HG03575 (cell line): ENCODE measurements around the gene GMEB2.
"Not testable (repeated sequence)": the region's sequence is repeated elsewhere in the genome, so short reads cannot be mapped to it uniquely, and the experiment has no call there.

Experiments
- ATAC-seq: cut with Tn5 transposase; IDR thresholded peaks from one replicate; pipeline ENCODE4 v1.9.1; 2021; ENCODE audit not compliant: unreplicated experiment, insufficient number of reproducible peaks, low FRiP score; ENCODE audit errors: extremely low read depth

Gene GMEB2

DNA sequence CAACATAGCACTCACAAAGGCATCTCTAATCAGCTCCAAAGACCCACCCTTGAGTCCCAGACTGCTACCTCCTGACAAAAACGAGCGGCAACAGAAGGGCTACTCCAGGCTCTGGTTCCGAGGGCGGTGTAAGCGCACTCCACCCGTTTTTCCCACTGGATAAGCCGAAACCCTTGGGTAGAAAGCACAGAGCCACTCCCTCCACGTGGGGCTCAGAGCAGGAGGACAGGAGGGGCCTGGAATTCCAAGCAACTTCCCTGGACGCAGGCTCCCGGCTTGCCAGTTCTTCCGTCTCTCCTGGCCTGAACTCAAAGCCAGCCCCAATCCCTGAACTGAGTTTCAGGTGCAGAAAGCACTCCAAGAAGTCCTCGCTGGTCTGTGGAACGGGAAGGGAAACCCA, 7.4 kb downstream of the GMEB2 start:
- no peak for ATAC-seq

DNA sequence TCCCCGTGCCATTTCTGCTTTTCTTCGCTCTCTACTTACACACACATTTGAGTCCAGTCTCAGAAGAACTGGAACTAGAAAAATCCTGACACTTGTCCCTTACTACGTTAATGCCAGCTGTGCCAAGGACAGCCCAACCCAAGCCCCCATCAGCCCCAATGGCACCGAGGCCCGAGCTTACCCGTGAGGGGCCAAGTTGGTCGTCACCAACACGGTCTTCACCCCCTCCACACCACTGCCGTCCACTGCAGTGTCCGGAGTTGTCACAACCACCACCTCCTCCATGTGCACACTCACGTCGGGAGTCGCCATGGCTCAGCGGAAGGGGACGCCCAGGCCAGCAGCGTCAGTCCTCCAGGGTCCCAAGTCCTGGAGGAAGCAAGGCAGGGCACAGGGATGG, 7.8 kb downstream of the GMEB2 start:
- no peak for ATAC-seq

DNA sequence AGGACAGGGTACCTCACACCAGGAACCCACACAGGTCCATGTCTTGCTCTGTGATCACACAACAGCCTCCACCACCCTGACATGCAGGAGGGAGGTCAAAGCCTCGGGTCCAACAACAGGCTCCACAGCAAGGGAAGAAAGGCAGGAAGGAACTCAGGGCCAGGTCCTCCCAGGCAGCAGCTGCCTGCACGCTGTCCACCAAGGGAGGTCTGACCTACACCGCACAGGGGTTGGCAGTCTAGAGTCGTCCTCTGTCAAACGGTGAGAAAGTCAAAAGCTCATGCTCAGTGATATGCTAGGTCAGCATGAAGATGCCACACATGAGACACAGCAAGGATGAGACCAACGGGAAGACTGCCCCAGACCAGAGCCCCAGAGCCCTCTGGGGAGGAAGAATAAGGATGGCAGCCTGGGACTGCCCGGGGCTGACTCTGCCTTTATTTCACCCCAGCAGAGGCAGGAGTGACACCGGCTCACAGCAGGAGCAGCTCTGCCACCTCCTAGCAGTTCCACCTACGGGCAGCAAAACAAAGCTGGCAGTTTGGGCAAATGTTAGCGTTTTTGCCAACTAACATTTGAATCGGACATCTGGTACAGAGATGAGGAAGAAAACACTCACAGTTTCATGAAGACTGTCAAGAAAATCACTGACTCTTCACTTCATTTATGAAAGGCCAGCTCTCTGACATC, 8.5 kb downstream of the GMEB2 start:
- no peak for ATAC-seq

DNA sequence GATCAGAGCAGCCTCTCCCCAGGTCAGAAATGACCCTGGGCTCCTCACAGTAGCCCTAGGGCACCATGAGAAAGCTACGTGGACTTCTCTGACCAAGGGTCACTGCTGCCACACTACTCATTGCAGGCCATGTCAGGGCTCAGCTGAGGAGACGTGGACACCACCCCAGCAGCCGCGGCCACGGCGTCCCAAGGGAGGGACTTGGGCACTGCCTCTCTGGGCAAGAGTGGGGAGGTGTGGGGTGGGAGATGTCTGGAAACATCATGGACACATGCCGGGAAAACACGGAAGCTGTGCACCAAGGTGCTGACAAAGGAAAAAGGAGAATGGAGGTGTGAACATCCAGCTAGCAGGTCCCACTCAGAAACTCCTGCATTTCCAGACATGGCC, 9.0 kb downstream of the GMEB2 start:
- no peak for ATAC-seq

DNA sequence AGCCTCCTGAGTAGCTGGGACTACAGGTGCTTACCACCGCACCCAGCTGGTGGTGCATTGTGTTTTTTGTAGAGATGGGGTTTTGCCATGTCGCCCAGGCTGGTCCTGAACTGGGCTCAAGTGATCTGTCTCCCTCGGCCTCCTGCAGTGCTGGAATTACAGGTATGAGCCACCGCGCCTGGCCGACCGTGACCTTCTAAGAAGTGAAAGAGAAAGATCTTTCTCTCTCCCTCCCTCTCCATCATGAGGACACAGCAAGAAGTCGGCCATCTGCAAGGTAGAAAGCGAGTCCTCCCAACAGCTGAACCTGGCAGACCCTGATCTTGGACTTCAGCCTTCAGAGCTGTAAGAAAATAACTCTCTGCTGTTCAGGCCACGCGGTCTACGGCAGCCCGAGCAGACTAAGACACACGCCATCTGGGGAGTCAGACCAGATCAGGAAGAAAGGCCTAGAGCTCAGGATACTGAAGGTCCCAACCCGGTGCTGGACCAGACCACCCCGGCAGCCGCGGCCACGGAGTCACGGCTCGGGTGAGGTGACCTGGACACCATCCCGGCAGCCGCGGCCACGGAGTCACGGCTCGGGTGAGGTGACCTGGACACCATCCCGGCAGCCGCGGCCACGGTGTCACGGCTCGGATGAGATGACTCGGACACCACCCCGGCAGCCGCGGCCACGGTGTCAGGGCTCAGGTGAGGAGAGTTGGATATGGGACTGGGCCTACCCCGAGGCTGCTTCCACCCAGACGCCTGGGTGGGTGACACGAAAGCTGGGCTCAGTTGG, 9.6 kb downstream of the GMEB2 start:
- no peak for ATAC-seq

DNA sequence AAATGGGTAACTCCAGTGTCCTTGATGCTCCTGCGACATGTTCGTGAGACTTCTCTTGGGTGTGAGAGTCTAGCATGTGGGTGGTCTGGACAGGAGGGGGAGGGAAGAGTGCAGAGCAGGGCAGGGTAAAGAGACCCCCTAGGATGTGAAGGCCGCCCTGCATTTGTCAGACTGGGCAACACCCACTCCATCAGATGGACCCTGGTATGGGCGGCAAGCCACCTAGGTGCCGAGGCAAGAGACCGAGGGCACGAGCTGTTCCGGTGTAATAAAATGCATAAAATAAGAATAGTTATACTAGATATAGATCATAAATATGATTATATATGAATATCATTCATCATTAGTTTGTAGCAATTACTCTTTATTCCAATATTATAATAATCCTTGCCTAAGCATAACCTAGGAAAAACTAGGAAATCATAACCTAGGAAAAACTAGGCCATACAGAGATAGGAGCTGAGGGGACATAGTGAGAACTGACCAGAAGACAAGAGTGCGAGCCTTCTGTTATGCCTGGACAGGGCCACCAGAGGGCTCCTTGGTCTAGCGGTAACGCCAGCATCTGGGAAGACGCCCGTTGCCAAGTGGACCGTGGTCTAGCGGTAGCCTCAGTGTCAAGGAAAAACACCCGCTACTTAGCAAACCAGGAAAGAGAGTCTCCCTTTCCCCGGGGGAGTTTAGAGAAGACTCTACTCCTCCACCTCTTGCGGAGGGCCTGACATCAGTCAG, 12.9 kb downstream of the GMEB2 start:
- ATAC-seq: not testable (repeated sequence)

DNA sequence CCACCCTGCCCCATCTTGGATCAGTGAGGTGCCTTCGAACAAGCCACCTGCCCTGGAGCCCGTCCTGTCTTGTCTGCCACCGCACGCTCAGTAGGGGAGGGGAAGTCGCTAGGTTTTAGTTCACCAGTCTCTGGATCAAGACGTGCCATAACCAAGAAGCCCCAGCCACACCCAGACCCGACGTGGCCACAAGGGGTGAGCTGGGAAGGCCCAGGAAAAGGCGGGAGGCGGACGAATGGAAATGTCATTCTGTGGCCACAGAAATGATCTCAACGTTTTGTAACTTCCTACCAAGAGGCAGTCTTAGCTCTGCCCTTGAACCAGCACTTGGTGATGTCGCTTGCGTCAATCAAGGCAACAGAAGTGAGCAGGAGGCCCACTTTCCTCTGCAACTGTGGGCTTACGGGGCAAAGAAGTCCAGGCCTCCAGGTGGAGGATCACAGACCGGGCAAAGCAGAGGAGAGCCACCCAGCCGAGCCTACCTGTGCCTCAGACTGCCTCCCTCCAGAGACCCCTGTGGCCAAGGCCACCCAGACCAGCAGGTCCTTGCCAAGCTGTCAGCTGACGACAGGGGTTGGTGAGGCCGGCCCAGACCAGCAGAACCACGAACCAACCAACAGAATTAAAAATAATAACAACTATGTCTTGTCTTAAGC, 14.5 kb downstream of the GMEB2 start:
- no peak for ATAC-seq

DNA sequence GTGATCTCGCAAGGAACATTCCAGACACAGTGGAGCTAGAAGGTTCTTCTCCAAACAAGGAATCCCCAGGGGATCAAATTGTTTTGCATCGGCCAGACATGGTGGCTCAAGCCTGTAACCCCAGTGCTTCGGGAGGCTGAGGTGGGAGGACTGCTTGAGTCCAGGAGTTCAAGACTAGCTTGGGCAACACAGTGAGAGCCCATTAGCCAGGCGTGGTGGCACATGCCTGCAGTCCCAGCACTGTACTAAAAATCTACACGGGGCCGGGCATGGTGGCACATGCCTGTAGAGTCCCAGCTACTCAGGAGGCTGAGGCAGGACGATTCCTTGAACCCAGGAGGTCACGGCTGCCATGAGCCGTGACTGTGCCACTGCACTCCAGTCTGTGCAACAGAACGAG, 15.3 kb downstream of the GMEB2 start:
- ATAC-seq: no peak

DNA sequence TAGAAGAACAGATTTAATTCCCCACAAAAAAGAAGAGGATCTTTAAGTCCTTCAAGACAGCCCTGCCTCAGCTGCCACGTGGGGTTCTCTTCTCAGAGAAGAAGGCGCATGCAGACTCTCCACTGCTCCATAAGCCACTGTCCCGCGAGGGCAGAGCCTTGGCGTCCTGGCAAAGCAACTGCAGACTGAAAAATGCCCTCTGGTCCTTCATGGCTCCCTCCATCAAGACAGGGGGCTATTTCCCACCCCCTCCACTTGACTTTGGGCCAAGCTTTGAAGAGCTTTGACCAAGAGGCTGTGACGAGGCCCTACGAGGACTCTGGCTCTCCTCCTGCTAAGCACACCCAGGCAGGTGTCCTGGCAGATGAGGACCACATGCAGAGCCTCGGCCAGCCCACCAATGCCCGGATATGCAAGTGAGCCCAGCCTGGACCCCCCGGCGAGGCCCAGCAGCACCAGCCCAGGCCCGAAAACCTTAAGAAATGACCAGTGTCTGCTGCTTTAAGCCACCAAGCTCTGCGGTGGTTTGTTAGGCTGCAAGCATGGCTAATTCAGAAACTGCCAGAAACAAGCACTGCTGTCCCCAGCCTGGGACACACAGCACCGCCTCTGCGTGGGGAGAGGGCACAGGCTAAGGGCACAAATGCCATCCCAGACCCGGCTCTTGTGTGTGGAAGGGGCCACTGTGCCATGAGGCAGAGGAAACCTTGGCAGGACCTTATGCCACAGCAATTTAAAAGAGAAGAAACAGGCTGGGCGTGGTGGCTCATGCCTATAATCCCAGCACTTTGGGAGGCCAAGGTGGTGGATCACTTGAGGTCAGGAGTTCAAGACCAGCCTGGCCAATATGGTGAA, 16.1 kb downstream of the GMEB2 start:
- ATAC-seq: no peak

DNA sequence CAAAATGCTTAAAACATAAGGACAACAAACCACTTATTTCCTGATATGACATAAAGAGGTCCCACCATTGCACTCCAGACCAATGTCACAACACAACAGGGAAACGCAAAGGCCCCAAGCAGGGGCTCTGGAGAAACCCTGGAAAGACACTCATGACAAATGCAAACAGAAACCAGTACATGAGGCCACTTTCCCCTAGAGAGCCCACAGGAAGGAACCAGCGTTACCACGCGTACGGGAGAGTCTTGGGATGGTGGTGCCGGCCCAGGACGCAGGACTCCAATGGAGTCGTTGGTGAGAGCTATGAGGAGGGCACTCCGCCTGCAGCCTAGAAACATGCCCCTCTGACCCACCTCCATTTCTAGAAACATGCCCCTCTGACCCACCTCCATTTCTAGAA, 20.2 kb downstream of the GMEB2 start:
- no peak for ATAC-seq

DNA sequence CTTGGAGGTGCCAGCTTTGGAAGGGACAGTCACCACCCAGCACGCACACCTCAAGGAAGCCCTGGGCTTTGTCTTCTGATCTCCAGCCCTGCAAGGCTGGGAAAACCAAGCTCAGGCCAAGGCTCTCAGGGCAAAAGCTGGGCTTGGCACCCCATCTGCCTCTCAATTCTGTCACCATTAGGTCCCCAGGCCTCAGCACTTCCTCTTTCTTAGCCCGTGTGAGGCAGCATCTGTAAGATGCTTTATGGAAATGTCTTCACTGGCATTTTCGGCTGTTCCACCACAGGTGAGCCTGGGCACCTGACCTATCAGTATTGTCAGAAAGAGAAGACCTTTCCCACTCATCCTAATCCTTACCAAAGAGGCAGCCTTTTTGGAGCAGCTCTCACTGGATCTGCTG, 24.6 kb downstream of the GMEB2 start:
- ATAC-seq: no peak

DNA sequence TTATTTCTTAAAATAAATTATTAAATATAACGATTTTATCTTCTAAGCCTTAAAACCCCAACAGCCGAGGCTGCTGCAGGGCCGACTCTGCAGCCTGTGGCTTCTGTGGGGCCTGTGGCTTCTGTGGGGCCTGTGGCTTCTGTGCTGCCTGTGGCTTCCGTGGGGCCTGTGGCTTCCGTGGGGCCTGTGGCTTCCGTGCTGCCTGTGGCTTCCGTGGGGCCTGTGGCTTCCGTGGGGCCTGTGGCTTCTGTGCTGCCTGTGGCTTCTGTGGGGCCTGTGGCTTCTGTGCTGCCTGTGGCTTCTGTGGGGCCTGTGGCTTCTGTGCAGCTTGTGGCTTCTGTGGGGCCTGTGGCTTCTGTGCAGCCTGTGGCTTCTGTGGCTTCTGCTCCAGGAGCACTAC, 25.2 kb downstream of the GMEB2 start:
- not testable (repeated sequence) for ATAC-seq

DNA sequence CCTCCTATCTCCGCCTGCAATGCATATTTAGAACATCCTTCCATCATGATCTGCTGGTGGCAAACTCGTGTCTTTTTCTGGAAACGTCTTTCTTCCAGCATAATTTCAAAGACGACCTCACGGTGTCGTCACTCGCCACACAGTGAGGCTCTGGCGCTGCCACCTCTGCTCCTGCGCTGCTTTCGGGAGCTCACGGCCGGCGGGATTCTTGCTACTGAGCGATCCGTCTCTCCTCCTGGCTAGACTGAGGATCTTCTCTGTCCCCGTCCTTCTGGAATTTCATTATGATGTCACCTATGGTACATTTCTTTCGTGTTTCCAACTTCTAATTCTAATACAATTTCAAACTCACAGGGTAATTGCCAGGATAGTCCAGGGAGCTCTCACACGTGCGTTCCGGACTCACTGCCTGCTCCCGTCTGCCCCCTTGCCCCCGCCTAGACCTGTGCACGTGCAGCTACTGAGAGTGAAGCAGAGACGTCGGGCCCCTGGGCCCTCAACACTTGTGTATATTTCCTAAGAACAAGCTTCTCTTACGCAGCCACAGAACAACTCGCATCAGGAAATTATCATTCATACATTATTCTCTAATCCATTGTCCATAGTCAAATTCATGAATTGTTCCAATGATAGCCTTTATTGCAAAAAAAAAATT, 27.4 kb downstream of the GMEB2 start:
- ATAC-seq: no peak

DNA sequence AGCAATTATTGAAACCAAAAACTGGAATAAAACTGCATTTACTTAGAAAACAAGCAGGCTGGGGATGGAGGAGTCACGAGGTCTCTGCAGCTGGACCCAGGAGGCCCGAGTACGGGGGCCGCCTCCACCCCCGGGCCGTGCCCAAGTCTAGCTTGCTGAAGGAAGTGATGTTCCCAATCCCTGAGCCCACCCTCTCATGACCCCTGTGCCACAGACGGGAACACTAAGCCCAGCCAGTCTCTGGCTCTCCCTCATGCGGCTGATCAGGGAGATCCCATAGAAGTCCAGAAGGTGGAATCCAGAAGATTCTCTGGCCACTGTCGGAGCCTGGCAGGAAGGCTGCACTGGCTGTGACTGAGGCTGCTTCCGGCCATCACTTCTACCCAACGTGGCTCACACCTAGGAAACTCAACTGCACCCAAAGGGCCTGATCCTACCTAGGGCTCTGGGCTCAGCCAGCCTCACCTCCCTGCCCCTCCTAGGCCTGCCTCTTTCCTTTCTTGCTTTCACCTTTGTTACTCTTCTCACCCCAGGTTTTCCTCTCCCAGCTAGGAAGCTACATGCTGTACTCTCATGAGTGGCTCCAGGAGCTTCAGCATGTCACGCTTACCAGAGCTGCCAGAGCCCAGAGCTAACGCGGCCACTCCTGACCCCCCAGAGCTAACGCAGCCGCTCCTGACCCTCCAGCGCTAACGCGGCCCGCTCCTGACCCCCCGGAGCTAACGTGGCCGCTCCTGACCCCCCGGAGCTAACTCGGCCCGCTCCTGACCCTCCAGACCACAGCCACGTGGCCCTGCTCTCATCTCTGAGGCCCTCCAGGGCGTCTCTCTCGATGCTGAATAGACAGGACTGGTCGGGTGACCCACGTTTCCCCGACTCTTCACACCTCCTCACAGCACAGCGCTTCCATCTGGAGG, 28.2 kb downstream of the GMEB2 start:
- ATAC-seq: no peak

DNA sequence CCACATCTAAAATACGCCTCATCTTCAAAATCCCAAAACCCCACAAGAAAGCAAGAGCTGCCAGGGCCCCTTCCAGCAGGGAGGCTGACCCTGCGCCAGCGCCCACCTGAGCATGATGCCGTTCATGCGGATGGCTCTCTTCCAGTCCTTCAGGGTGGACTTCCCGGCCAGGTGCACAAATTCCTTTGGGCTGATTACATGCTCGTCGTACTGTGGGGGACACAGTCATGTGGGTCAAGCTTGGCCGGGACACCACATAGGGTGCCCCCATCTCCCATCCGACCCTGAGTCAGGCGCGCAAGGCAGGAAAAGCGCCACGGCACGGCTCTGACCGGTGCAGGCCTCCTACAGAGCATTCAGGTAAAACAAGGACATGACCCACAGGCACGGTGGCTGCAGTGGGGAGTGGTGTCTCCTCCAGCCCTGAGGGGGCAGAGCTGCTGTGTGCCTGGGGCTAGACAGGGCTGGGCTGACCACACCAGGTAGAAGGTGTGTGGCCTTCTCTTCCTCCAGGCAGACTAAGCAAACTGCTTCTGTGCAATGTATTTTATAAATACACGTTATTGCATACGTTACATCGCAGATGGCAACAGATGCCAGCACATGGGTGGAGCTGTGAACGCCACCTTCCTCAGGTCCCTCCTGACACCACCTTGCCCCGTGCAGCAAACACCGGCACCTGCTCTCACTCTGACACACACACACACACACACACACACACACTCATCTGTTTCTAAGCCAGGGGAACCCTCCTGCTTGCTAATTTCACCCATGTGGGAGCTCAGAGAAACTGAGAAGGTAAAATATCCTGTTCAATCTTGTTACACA, 29.0 kb downstream of the GMEB2 start:
- ATAC-seq: no peak

DNA sequence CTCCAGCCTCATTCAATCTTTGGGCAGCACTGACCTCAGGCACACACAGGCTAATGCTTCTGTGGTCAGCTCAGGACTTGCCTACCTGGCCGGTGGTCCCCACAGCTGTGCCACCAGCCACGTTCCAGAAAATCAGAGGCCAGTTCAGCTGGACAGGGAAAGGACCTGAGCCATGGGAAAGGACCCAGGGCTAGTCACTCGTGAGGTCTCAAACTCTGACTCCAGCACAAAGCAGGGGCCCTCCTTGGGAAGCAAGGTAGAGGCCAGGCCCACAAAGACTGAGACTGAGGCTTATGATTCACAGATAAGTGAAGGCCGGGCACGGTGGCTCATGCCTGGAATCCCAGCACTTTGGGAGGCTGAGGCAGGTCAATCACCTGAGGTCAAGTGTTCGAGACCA, 30.5 kb downstream of the GMEB2 start:
- no peak for ATAC-seq
